GM19240 (cell line): ENCODE data around the gene DMXL1.

Experiments
- DNase-seq: peaks from one replicate; pipeline ENCODE4 v3.0.0; 2011; ENCODE audit warnings: low spot score; ENCODE audit not compliant: insufficient read length

The DMXL1 gene

DNA sequence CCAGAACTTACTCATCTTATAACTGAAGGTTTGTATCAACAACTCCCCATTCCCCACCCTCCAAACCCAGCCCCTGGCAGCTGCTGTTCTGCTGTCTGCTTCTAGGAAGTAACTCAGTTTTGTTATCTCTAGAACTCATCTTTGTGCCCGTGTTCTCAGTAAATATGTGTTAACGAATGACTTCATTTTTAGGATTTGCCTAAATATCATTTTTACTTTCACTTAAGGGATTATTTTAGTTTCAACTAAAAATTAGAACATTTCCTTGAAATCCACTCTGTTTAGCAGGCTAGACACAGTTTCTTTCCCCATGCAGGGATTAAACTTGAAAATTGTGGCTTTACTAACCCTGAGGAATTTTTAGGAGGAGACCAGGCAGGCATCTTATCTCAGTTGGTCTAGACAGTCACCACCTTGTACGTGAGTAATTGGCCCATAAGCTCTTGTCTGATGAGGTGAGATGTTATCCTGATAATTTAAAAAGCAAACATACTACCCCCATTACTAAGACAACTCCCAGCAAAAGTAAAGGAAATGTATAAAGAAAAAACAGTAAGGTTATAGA is 216.7 kb downstream of the DMXL1 start:
- DNase-seq = no peak

DNA sequence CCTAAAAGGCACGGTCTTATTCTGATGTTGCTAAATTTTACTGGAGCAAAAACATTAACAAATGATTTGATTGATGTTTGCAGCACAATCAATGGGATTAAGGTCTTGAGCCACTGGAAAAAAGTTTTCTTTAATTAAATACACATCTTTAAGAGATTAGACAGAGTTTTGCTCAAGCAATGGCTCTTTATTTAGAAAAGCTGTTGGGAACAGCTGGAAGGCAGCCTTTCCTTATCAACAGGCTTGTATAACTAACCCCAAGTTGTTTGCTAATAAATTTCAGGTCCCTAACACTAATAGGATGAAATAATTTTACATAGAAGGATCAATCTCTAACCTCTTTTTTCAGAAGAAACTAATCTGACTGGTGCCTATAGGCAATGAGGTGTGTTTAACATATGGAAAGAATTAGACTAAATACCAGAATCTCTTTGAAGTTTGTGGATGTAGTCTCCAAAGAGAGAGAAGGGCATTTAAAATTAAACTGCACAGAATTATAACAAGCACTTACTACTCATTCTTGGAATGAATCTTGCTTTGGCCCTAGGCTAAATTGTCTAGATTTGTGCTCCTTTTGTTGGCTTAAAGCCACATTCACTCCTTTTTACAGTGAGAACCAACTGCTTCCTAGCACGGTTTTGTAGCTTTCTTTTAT is 217.6 kb downstream of the DMXL1 start:
- DNase-seq = no peak

DNA sequence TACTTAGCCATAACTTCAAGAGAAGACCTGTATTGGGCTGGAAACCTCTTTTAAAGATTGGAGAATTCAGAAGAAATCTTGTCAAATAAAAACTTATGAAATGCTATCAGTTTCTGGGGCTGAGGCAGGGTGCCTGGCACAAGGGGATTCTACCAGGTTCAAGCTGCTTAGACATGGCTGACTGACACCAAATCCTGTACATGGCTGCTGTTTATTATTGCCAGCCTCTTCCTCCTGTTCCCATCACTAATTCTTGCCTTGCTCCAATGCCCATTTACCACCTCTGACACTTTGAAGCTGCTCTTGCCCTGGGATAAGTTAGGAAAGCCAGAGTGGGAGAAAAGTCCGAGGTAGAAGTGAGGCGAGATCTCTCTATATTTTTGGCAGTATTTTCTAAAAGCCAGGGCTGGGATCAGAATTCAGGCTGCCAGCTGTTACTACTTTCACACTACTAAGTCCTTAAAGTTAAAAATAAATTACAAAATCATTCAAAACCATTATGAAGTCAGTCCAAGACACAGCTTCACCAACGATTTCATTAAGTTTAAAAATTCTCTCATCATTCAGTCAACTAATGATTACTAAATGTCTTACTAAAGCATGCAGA is 218.7 kb downstream of the DMXL1 start:
- no peak for DNase-seq

DNA sequence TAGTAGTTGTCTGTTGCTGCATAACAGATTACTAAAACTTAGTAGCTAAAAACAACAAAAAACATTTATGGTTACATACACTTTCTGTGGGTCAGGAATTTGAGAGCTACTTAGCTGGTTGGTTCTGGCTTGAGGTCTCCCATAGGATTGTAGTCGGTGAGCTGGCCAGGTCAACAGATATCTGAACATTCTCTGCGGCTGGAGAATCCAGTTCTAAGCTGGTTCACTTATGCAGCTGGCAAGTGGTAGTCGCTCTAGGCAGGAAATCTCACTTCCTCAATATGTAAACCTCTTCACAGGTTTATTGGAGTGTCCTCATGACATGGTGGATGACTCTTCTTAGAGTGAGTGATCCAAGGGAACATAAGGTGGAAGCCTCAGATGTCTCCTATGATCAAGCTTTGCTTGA is 219.3 kb downstream of the DMXL1 start:
- DNase-seq = peak; percentile 15

DNA sequence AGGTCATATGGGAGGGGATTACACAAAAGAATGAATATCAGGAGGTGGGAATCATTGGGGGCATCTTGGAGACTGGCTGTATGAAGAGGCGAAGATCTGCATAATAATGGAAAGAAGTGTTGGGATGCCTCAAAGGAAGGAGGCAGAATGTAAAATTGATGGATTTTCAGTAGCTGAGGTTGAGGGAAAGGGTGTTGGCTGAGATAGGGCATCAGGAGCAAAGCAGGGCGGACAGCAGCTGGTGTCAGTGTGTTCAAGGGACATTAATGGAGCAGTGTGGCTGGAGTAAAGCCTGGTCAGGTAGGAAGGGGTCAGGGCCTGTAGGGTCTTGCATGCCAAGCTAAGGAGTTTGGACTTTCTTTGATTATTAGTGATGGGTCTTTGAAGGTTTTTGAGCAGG is 219.7 kb downstream of the DMXL1 start:
- no peak for DNase-seq

DNA sequence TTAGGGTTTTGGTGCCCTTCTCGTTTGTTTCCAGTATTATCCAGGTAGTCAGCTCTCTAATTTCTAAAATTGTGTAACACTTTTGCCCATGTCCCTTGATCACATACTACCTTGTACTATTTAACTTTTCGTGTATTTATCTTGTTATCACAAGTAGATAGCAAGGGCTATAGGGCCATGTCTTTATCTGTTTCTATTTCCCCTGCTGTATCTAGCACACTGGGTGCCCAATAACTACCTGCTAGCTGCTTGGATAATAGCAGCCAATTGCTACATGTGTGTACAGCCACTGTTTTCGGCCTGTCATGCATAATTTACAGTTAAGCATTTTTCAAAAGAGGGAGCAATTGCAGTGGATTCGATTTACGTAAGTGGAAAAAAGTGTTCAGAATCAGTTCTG is 220.2 kb downstream of the DMXL1 start:
- DNase-seq = no peak

DNA sequence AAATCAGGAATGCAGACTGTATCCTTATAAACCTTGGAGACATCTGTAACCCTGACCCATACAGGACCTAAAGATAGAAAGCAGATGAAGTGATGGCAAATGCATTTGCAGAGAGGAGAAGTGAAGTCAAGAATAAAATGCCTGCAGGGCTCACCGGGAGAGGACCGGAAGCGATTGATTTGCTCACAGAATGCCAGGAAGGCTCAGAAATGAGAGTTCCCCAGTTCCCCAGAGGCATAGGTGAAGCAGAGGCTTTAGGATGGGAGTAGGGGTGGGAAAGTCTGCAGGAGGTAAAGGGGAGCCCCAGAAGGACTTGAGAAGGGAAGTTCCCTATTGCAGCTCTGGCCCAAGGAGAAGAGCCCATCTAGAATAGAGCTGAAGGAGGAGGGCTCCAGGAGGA is 221.0 kb downstream of the DMXL1 start:
- DNase-seq = no peak

DNA sequence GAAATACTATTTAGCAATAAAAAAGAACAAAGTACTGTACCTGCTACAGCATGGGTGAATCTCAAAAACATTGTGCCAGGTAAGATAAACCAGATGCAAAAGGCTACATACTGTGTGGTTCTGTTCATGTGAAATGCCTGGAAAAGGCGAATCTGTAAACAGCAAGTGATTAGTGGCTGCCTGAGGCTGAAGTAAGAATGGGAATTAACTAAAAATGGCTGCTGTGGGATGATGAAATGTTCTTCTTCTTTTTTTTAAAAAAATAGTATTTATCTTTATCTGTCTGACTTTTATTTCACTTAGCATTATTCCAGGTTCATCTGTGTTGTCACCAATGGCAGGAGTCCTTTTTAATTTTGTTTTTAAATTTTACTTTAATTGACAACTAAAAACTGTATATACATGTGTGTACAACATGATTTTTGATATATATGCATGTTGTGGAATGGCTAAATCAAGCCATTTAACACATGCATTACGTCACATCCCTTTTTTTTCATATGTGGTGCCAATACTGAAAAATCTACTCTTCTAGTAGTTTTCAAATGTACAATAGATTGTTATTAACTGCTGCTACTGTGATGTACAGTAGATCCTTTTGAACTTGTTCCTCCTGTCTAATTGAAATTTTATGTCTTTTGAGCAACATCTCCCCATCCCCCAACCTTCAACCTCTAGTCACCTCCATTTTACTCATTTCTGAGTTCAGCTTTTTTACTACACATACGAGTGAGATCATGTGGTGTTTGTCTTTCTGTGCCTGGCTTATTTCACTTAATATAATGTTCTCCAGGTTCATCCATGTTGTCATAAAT is 222.0 kb downstream of the DMXL1 start:
- no peak for DNase-seq

DNA sequence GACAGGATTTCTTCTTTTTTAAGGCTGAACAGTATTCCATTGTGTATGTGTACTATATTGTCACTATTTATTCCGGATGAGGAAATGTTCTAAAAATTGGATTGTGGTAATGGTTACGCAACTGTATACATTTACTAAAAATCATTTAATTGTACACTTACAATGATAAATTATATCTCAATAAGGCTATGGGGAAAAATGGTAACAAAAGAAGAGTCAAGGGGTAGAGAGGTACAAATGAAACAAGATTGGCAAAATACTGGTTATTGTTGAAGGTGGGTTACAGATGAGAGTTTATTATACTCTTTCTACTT is 222.6 kb downstream of the DMXL1 start:
- no peak for DNase-seq
